SKM-1 treated with dmso at 0.1 percent for 144 hours (cell line): ENCODE measurements around the gene CEPT1.

ENCODE experiments used
- DNase-seq: peaks from one replicate; lab custom pipeline; 2025; ENCODE audit not compliant: unreplicated experiment; lab: John Stamatoyannopoulos, UW

The CEPT1 gene

DNA sequence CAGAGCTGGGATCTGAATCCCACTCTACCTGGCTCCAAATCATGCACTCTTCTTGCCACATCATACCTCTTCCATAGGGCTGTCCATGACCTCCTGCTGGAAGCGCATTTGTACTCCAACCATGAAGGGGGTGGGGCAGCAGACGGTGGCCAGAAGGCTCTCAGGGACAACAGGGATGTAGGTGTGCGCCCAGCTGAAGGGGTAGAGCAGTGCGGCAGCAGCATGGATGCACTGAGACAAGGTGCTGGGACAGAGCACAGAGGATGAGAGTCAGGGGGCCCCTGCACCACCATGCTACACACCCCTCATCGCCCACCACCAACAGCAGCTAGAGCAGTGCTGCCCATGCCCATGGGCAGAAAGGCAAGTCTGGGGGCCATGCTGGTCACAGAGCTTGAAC is 52.1 kb downstream of the CEPT1 start:
- DNase-seq = no peak

GRCh38 chr1:111192658-111193519 is 52.9 kb downstream of the CEPT1 start:
- DNase-seq = peak; percentile 31

GRCh38 chr1:111193712-111194480 is 53.9 kb downstream of the CEPT1 start:
- no peak for DNase-seq

GRCh38 chr1:111195002-111195684 is 55.1 kb downstream of the CEPT1 start:
- no peak for DNase-seq

GRCh38 chr1:111196213-111196612 is 56.2 kb downstream of the CEPT1 start:
- no peak for DNase-seq

- DNase-seq = no peak
Measured at GRCh38 chr1:111197598-111198284, 57.7 kb downstream of the CEPT1 start.

DNA sequence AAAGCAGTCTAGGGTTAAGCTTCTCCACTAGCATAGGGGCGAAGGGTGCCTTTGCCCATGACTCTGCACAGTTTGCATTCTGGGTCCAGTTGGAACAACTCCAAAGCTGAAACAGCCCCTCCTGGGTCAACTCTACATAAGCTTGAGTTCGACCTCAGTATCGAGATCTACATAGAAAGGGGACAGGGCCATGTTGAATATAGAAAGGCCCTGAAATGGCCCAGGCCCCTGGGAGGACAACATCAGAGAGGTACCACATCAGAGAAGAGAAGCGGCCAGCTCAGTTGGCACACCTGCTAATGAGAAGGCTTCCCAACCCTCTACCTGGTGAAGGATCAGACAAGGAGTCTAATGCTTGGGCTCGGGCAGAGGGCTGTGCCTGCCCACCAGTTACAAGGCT is 58.8 kb downstream of the CEPT1 start:
- no peak for DNase-seq

DNA sequence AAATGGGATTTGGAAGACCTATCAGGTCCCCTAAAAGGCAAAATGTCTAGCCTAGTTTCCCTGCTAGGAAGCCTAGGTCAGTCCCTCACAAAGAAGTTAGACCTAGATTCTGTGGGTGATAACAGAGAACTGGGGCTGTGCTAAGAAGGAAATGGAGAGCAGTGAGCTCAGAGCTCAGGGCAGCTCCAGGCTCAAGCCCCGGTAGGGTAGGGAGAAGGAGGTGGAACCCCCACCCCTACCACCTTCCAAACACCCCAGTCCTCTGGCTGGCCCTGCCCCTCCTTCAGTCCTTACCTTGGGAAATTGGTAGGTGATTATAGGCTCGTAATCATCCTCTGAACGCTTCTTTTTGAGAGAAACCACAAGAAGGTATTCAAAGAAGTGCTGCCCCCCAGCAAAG is 59.3 kb downstream of the CEPT1 start:
- DNase-seq = no peak

- DNase-seq = peak; percentile 34
Measured at GRCh38 chr1:111199881-111200801, 60.1 kb downstream of the CEPT1 start, which contains the start of gene DENND2D. DENND2D (minus strand) TSS chr1:111200646; CDS start chr1:111200459, 187 bp downstream.

DNA sequence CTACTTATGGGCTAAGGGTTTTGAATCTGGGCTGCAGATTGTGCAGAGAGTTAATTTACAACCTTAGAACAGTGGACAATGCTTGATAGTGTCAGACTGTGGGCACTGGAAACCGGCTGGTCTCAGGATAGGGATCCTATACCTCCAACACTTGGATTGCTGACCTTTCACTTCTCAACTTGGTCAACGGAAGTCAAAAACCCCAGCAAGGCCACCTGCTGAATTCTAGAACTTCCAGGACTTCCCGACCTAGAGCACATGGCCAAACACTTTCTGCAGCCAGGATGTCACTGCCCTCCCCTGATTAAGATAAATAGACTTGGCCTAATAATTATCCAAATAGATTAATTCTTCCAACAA is 60.8 kb downstream of the CEPT1 start:
- no peak for DNase-seq

DNA sequence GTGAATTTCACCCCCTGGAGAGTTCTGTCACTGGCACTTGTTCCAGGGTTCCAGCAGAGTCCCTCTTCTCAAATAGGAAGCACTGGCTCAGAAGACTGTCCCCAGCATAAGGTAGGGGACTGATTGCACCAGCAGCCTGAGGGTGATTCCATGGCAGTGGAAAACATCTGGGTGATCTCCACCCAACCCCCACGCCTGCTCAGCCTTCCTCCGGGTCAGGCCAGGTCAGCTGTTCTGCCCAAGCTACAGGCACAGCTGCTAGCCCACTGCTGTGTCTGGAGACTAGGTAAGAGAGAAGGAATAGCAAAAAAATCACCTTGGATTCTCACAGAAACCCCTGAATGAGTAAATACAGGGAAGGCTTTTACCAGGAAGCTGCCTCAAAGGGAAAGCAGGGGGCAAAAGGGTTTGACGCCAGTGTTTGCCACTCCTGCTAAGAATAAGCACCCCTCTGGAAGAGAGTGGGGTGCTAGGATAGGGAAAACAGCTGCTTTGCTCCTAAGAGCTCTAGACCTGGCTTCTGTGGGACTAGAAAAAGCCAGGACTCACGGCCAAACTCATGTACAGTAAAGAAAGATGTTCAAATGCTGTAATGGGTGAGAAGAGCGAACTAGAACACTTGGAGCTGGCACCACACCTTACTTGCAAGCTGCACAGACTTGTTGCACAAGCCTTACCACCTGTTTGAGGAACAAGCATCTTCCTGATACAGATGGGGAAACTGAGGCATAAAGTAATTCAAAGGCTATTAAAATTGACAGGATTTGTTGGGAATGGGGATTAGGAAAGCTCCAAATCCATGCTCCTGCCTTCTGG is 61.5 kb downstream of the CEPT1 start:
- no peak for DNase-seq

DNA sequence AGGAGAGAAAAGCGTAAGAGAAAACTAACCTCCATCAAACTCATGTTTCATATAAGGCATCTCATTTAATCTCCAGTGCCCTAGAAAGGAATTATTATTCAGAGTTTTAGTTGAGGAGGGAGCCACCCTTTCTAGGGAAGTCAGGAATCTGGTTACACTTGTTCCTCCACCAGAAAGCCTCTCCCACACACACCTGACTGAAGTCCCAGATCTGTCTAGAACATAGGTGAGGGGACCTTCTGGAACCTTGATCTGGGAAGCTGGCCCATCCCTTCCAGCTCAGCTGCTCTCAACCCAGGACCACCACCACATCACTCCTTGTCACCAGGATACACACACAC is 62.3 kb downstream of the CEPT1 start:
- no peak for DNase-seq

DNA sequence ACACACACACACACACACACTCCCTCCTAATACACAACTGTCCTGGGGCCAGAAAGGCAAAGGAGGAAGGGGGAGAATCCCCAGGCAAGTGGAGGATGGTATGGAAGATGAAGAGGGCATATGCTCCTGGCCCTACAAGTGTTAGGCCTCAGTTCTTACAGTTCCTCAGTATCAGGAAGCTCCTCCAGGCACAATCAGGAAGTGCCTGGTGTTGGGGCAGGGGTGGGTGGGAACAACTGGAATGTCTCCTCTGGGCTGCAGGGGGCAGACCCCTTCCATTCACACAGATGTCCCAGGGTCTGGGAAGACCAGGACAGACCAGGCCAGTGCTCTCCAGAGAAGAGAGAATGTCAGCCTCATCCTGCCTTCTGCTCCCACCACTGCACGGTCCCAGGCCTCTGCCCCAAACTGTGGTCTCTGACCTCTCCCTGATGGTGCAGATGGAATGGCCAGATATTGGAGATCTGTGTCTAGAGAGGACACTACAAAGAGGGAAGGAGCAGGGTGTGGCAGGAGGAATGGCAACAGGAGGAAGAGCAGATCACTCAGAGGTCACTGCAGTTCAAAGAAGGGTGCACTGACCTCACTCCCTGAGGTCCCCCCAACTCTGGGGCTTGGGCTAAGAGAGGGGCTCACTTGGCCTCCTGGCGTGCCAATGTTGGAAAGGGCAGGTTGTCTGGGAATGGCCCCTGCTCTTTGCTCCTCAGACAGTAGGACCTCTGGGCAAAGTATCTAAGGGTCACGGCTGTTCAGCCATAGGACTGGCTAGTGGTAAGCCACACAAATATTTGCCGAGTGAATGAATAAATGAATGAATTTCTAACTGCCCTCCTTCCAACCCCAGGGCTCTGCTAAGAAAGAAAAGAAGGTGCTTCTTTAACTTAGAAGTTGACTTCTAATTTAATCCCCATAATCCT is 62.9 kb downstream of the CEPT1 start:
- DNase-seq = peak; percentile 4

GRCh38 chr1:111203681-111204200 is 63.7 kb downstream of the CEPT1 start:
- DNase-seq = peak; percentile 90

DNA sequence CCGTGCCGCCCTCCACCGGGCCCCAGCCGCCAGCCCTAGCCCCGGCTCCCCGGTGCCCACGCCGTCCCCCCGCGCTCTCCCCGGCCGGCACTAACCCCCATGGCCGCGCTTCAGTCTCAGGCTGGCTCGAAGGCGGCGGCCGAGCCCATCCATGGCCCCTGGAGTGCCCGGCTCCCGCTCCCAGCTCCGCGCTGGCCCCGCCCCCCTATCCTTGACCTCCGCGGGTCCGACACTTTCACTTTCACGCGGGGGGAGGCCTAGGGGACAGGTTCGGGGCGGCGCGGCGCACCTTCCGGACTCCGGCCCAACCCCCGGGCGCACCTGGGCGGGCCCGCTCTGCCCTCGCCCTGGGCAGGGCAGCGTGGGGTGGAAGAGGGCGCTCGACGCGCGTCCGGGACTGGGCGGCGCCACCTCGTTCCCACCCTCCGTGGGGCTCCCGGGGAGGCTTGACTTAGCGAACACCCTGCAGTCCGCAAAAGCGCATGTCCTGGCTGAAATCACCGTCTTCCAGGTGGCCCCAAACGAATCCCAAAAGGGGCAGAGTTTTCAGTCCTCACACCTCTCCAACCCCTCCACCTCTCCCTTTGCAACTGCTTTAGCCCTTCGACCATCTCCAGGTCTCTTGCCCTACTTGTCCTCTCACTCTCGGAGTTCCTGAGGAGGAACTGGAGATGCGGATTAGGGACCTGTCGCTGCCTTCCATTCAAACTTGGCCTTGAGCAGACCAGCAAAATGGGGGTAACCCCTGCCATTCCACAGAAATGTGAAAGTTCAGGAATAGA is 64.4 kb downstream of the CEPT1 start:
- no peak for DNase-seq

DNA sequence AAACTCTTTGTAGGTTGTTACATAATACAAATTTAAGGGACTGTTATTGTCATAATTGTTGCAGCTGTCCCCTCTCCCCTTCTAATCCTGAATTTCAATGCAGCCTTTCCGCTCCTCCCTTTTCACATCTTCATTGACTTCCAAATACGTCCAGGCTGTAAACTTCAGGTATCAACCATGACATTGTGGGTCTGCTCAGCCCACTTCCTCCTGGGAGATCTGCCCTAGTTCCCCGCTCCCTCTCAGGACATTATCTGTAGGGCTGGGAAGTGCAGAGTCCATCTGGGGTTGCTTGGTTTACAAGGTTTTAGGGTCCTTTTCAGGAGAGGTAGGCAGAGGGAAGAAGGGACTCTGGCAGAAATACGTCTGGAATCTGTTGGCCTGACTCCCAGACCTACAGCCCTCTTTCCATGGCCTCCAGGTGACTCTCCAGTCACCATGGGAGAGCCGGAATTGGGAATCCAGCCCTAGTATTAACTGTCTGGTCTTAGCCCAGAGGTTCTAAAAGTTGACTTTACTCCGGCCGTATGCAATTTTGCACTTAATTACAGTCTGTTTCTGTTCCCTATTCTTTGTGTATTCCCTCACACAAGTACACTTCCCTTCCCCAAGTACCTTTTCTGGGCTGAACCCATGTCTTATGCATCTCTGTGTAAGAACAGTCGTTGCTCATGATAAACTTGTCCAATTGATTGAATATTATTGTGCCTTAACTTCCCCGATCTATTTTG is 65.1 kb downstream of the CEPT1 start:
- DNase-seq = peak; percentile 75

DNA sequence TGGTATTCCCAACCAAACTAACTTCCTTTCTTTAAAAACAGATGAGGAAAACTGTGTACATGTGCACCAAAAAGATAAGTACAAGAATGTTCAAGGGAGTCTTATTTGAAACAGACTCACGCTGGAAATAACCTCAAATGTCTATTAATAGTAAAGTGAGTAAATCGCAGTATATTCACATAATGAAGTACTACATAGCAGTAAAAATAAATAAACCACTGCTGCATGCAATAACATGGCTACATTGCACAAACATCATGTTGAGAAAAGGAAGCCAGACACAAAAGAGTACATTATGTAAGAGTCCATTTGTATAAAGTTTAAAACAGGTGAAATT is 65.7 kb downstream of the CEPT1 start:
- DNase-seq = peak; percentile 71
